Kidney epithelial cell (primary cell): ENCODE measurements around the gene CBLL1. TPM values are rescaled to one million over a fixed set of nuclear protein-coding genes. Genes with fewer than 3 reads are reported as not detected.

ENCODE experiments used
- DNase-seq: peaks from one replicate; pipeline ENCODE4 v3.0.0-alpha.2; 2010; ENCODE audit warnings: low read depth
- H3K27me3 ChIP-seq: 2 replicates; pipeline ENCODE4 v1.6.0; 2011; ENCODE audit warnings: low read length; ENCODE audit not compliant: control insufficient read depth, insufficient read depth
- H3K36me3 ChIP-seq: 2 replicates; pipeline ENCODE4 v1.5.1; 2011; ENCODE audit warnings: low read length; ENCODE audit not compliant: control insufficient read depth, insufficient read depth
- H3K4me3 ChIP-seq: 2 replicates; pipeline ENCODE4 v1.5.1; 2011; ENCODE audit warnings: low read depth, mild to moderate bottlenecking, control low read depth, low read length
- CTCF ChIP-seq: IDR thresholded peaks from 2 replicates; pipeline ENCODE4 v1.5.1; 2011; ENCODE audit warnings: mild to moderate bottlenecking, moderate library complexity, low read length, control low read depth, inconsistent platforms; ENCODE audit not compliant: insufficient read depth, poor library complexity, severe bottlenecking
- total RNA-seq: library from RNA; depleted of rRNA; stranded (reverse); fragments of >200 nt; gene quantifications from 2 replicates; pipeline ENCODE4 v1.2.3, GENCODE V29; 2015

The CBLL1 gene
- total RNA-seq, 1 donor from 2014 or later: 42.3 TPM

GRCh38 chr7:107773027-107773426, 29.1 kb downstream of the CBLL1 start:
- Histone ChIP-seq H3K27me3 (no peaks in the 10 kb centered on the region), H3K4me3 (no peak overlapping the region), H3K36me3 (no peaks in the 10 kb centered on the region)
- no peak for DNase-seq
- TF ChIP-seq CTCF: no peak

- no peak for DNase-seq
- H3K27me3 ChIP-seq: no peaks in the 10 kb centered on the region
- TF ChIP-seq CTCF: no peak
- H3K4me3 ChIP-seq: no peak overlapping the region
- H3K36me3 ChIP-seq: no peaks in the 10 kb centered on the region
Observed at GRCh38 chr7:107777702-107778101, 33.8 kb downstream of the CBLL1 start.

GRCh38 chr7:107778283-107778682, 34.3 kb downstream of the CBLL1 start:
- no peak overlapping the region for H3K4me3 ChIP-seq
- no peaks in the 10 kb centered on the region for H3K36me3 ChIP-seq
- no peak for DNase-seq
- no peak for TF ChIP-seq CTCF
- H3K27me3 ChIP-seq: no peaks in the 10 kb centered on the region

GRCh38 chr7:107779647-107780099, 35.7 kb downstream of the CBLL1 start:
- no peak overlapping the region for H3K4me3 ChIP-seq
- no peak for TF ChIP-seq CTCF
- H3K36me3 ChIP-seq: no peaks in the 10 kb centered on the region
- no peak for DNase-seq
- H3K27me3 ChIP-seq: no peaks in the 10 kb centered on the region

GRCh38 chr7:107782374-107782773, 38.4 kb downstream of the CBLL1 start:
- H3K27me3 ChIP-seq: peaks cover 3% of the 10 kb centered on the region
- no peaks in the 10 kb centered on the region for H3K36me3 ChIP-seq
- H3K4me3 ChIP-seq: no peak overlapping the region
- no peak for TF ChIP-seq CTCF
- DNase-seq: no peak

GRCh38 chr7:107783648-107784047, 39.7 kb downstream of the CBLL1 start:
- DNase-seq: no peak
- H3K36me3 ChIP-seq: no peaks in the 10 kb centered on the region
- H3K4me3 ChIP-seq: no peak overlapping the region
- no peak for TF ChIP-seq CTCF
- H3K27me3 ChIP-seq: peaks cover 3% of the 10 kb centered on the region
